ENCODE results near the gene SLC39A8. TPM values are rescaled to one million over a fixed set of nuclear protein-coding genes. Genes with fewer than 3 reads are reported as not detected.
"Not testable (repeated sequence)": the region's sequence is repeated elsewhere in the genome, so short reads cannot be mapped to it uniquely, and the experiment has no call there.

The SLC39A8 gene
- total RNA-seq, 4 donors from 2014 or later, result 9.3 to 238 (median 147) TPM

DNA sequence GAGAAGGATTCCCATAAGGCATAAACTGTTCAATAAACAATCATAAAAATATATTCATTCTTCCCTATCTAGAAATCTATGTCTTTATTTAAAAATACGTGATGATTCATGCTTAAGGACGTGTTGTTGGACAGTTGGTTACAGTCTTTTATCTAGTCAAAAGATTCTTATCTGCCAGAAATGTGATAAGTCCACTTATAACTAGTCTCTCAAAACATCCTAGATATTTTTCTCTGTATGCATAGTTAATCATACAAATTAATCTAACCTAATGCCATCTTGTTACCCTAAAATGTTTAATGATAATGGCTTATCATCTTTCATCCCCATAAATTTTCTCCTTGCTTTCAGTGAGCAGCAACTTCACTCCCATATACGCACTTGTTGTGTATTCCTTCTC is 89.0 kb downstream of the SLC39A8 start:
- ATAC-seq (ENCODE audit: low FRiP score) (no peak), DNase-seq (ENCODE audit: low spot score) (no peak)
- TF ChIP-seq, protein P1, sequence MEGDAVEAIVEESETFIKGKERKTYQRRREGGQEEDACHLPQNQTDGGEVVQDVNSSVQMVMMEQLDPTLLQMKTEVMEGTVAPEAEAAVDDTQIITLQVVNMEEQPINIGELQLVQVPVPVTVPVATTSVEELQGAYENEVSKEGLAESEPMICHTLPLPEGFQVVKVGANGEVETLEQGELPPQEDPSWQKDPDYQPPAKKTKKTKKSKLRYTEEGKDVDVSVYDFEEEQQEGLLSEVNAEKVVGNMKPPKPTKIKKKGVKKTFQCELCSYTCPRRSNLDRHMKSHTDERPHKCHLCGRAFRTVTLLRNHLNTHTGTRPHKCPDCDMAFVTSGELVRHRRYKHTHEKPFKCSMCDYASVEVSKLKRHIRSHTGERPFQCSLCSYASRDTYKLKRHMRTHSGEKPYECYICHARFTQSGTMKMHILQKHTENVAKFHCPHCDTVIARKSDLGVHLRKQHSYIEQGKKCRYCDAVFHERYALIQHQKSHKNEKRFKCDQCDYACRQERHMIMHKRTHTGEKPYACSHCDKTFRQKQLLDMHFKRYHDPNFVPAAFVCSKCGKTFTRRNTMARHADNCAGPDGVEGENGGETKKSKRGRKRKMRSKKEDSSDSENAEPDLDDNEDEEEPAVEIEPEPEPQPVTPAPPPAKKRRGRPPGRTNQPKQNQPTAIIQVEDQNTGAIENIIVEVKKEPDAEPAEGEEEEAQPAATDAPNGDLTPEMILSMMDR (IDR thresholded peaks at IDR 0.05), result no peak

DNA sequence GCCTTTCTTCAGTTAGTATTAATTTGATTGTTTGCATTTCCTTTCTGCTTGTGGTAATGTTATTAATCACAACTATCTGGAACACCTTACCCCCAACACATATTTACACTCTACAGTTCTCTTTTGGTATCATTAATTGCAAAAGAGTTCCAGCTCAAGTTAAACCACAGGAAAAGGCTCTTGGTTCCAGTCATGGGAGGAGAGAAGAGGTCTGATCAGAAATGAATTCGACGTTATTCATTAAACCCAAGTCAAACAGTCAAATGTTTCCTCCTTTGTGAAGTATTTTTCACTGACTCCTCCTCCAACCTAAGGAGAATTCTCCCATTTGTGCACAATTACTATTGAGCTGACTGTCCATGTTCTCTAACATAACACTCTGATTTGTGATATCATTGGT is 91.4 kb downstream of the SLC39A8 start:
- TF ChIP-seq, protein P1 (IDR thresholded peaks at IDR 0.05), result no peak
- no peak for ATAC-seq (ENCODE audit: low FRiP score)
- DNase-seq (ENCODE audit: low spot score), result no peak

DNA sequence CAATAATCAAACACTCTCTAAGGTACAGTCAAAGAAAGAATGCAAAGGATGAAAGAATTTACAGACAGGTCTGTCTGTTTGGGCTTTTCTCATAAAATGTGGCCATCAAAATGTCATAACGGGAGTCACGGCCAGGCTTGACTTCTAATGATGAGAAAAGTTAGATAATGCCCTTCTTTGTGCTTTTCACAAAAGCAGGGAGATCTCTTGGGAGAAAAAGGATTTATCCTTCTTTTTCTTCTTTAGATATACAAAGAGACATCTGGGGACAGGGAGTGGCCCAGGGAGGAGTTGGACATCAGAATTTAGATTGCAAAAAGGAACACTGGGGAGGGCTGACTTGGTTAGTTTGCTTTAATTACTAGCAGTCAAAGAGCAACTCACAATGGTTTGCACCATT is 93.1 kb downstream of the SLC39A8 start:
- ATAC-seq (ENCODE audit: low FRiP score) (no peak), DNase-seq (ENCODE audit: low spot score) (no peak)
- TF ChIP-seq, protein P1 (IDR thresholded peaks at IDR 0.05), result no peak

DNA sequence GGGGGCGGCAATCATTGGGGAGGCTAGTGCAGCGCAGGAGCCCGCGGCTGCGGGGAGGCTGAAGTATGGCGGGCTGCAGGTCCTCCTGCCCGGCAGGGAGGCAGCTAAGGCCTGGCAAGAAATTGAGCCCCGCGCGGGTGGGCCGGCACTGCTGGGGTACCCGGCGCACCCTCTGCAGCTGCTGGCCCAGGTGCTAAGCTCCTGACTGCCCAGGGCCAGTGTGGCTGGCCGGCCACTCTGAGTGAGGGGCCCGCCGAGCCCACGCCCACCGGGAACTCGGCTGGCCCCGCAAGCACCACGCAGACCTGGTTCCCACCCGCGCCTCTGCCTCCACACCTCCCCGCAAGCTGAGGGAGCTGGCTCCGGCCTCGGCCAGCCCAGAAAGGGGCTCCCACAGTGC is 94.9 kb downstream of the SLC39A8 start:
- DNase-seq (ENCODE audit: low spot score) (no peak), ATAC-seq (ENCODE audit: low FRiP score) (no peak)
- TF ChIP-seq, protein P1 (IDR thresholded peaks at IDR 0.05), result no peak

DNA sequence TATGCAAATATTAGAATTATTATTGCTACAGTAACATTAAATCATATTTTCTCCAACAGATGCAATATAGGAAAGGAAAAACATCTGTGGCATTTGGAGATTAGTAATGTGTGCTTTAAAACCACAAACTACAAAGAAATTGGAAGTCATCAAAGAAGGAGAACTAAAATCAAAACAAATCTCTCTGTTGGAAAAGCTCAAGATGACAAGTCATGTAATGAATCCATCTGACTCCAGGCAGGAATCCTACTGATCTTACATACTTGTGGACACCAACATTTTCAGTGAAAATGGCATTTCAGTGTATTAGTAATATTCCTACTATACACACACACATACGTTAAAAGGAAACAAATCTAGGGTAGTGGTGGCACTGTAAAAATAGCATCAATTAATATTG is 98.2 kb downstream of the SLC39A8 start:
- ATAC-seq (ENCODE audit: low FRiP score), result no peak
- DNase-seq (ENCODE audit: low spot score), result no peak
- TF ChIP-seq, protein P1 (IDR thresholded peaks at IDR 0.05), result no peak

DNA sequence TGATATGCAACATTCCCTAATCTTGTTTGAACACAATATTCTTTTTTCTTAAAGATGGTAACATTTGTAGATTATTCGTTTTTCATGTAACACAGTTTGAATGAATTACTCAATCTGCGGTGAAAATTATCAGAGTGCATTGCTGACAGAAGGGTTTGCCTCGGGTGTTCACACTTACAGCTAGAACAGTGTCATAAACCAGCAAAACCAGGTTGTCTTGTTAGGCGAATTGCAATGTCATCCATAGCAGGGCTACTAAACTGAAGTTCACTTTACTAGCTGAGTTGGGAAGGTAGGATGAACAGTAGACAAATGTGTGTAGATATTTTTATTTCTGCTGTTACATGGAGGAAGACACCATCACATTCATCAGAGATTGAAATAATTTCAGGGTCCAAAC is 98.9 kb downstream of the SLC39A8 start:
- TF ChIP-seq, protein P1 (IDR thresholded peaks at IDR 0.05), result no peak
- DNase-seq (ENCODE audit: low spot score), result no peak
- ATAC-seq (ENCODE audit: low FRiP score), result no peak

DNA sequence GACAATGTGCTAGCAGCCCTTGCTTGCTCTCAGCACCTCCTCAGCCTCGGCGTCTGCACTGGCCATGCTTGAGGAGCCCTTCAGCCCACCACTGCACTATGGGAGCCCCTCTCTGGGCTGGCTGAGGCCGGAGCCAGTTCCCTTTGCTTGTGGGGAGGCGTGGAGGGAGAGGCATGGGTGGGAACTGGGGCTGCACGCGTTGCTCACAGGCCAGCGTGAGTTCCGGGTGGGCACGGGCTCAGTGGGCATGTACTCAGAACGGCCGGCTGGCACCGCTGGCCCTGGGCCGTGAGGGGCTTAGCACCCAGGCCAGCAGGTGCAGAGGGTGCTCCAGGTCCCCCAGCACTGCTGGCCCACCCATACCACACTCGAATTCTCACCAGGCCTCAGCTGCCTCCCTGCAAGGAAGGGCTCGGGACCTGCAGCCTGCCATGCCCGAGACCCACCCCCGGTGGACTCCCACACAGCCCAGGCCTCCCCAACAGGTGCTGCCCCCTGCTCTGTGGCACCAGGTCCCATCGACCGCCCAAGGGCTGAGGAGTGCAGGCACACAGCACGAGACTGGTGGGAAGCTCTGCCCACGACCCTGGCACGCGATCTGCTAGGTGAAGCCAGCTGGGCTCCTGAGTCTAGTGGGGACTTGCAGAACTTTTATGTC is 100.3 kb downstream of the SLC39A8 start:
- peak; percentile 28 for ATAC-seq (ENCODE audit: low FRiP score)
- TF ChIP-seq, protein P1 (IDR thresholded peaks at IDR 0.05), result no peak

DNA sequence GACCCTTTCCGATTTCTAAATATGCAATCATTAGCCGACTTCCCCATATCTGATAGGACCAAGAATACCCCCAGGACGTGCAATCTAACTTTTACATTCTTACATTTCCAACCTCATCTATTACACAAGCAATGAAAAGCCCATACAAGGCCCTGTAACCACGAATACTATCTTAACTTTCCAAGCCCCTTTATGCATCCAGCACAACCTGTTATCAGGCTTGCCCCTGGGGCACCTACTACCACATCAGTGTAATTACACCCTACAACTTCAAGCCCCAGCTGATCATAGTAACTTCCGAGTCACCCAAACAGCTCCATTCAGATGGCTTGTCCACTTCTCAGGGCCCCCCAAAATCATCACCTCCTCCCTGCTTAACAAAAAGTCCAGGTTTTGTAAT is 102.0 kb downstream of the SLC39A8 start:
- not testable (repeated sequence) for DNase-seq (ENCODE audit: low spot score); ATAC-seq (ENCODE audit: low FRiP score)

More for the DNA sequence above, 100.3 kb downstream of the SLC39A8 start:
- DNase-seq (ENCODE audit: low spot score), result no peak
